ENCODE results near the gene LRATD1.

DNA sequence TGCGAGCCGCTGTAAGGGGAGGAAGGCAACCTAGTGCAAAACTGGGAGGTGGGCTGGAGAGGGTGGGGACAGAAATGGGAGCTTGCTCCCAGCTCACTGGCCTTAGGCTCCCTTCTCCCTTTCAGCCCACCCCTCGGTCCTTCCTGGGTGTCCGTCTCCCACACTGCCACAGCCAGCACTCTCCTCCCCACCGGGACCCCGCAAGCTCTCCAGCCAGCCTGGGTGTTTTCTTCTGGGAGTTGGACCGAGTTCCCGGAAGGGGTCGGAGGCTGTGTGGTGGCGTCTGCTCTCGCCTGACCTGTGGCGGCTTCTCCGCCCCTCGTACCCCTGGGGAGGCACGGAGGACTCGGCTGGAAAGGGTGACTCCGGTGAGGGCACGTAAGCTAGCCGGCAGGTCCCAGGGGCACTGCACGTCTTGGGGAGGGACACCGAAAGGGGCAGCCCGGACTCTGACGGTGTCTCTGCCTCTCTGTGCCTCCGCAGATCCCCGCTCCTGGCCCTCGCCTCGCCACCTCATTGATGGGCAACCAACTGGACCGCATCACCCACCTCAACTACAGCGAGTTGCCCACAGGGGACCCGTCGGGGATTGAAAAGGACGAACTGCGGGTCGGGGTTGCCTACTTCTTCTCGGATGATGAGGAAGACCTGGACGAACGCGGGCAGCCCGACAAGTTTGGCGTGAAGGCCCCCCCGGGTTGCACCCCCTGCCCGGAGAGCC is 1.1 kb downstream of the LRATD1 start:
- TF ChIP-seq, protein P1, sequence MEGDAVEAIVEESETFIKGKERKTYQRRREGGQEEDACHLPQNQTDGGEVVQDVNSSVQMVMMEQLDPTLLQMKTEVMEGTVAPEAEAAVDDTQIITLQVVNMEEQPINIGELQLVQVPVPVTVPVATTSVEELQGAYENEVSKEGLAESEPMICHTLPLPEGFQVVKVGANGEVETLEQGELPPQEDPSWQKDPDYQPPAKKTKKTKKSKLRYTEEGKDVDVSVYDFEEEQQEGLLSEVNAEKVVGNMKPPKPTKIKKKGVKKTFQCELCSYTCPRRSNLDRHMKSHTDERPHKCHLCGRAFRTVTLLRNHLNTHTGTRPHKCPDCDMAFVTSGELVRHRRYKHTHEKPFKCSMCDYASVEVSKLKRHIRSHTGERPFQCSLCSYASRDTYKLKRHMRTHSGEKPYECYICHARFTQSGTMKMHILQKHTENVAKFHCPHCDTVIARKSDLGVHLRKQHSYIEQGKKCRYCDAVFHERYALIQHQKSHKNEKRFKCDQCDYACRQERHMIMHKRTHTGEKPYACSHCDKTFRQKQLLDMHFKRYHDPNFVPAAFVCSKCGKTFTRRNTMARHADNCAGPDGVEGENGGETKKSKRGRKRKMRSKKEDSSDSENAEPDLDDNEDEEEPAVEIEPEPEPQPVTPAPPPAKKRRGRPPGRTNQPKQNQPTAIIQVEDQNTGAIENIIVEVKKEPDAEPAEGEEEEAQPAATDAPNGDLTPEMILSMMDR (IDR thresholded peaks at IDR 0.05), result no peak
- TF ChIP-seq POLR2A (IDR thresholded peaks at IDR 0.05) (no peak), EP300 (IDR thresholded peaks at IDR 0.05) (no peak)

Data from gastroesophageal sphincter (tissue), 3 donors.